ENCODE measurements around the gene ZFPM1.
"Not testable (repeated sequence)": the region's sequence is repeated elsewhere in the genome, so short reads cannot be mapped to it uniquely, and the experiment has no call there.

ZFPM1 gene

GRCh38 chr16:88516601-88517061 is 63.6 kb downstream of the ZFPM1 start:
- no peak for DNase-seq

GRCh38 chr16:88517208-88517774 is 64.2 kb downstream of the ZFPM1 start:
- DNase-seq = not testable (repeated sequence)

- not testable (repeated sequence) for DNase-seq
Observed at GRCh38 chr16:88518411-88519111, 65.5 kb downstream of the ZFPM1 start.

GRCh38 chr16:88519240-88519639 is 66.2 kb downstream of the ZFPM1 start:
- DNase-seq = no peak

DNA sequence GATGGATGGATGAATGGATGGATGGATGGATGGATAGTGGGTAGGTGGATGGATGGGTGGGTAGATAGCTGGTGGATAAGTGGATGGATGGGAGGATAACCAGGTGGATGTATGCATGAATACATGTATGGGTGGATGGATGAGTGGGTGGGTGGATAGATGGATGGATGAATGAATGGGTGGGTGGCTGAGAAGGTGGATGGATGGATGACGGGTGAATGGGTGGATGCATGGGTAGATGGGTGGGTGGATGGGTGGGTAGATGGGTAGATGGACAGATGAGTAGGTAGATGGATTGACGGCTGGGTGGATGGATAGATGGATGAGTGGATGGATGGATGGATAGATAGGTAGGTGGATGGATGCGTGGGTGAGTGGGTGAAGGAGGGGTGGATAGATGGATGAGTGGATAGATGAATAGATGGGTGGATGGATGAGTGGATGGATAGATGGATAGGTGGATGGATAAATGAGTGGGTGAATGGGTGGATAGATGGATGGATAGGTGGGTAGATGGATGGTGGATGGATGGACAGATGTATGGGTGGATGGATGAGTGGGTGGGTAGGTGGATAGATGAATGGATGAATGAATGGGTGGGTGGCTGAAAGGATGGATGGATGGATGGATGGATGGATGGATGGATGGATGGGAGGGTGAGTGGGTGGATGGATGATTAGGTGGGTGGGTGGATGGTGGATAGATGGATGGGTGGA is 67.0 kb downstream of the ZFPM1 start:
- DNase-seq = no peak

- no peak for DNase-seq
Observed at GRCh38 chr16:88521674-88522073, 68.6 kb downstream of the ZFPM1 start.

DNA sequence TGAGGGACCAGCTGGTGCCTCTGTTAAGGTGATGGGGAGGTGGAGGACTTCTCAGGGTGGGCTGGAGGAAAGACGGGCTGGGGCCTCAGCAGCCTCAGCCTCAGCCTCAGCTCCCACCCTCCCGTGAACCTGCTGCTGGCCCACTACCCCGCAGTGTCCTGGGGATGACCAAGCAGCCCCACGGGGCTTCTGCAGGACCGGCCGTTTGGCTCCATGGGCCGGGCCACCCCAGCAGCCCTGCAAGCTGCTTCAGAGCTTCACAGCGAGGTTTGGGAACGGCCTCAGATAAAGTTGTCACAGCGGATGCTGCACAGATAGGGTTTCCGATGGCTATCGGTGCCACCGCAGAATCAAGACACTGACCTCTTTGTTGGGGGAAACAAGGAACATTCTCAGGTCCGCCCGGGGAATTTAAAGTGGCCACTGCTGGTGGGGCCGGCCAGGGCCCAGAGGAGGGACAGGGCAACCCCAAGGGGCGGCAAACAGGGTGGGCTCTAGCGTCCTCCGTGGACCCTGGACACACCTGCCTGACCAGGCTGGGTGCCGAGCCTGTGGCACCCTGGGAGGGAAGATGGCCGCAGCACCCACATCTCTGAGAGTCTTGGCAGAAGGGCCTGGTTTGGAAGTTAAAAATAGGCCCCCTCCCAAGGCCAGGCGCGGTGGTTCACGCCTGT is 69.3 kb downstream of the ZFPM1 start:
- DNase-seq = no peak

DNA sequence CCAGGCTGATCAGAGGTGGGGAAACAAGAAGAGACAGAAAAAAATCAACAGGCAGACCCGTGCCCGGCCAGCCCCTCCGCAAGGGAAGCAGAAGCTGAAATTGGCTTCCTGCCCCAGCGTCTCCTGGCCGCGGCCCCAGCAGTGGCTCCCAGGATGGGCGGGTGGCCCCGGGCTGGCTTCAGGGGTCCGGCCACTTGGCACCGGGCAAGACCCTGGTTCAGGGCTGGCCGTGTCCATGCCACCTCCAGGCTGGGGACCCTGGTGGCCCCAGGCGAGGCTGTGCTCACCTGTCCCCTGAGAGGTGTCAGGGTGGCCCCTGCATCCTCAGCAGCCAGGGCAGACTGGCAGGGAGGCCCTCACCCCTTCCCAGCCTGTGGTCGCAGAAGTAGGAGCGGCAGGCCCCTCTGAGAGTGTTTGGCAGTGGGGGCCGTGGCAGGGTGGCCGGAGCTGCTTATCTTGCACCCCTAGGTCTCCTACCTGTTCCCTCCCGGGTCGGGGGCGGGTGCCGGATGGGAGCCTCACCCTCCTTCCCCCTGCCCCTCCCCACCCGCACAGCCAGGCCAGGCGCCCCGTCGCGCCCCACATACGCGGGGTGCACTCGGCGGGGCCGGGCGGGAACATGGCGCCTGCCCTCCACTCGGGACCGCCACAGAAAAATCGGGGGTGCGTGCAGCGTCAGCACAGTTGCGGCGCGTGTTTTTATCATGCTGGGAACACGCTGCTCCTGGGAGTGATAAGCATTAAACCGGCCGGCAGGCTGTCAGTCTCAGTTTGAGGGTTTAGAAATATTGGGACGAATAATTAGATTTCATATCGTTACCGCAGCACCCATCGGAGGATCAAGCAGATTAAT is 70.5 kb downstream of the ZFPM1 start:
- DNase-seq = no peak

- DNase-seq = no peak
Observed at GRCh38 chr16:88524274-88524972, 71.3 kb downstream of the ZFPM1 start.

- DNase-seq = no peak
Observed at GRCh38 chr16:88524973-88525662, 72.0 kb downstream of the ZFPM1 start.

DNA sequence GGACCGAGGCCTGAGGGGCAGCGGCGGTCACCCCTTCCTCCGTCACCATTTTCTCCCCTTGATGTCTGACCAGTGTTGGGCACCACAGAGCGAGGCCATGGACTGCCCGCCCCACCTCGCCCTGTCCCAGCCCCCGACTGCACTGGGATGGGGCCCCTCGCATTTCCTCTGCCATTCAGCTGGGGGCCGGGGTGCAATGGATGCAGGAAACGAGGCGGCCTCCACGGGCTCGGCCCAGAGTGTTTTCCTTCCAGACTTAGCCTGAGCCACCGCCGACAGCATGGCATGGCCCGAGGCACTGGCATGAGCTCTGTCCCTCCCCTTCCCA is 72.5 kb downstream of the ZFPM1 start:
- no peak for DNase-seq

DNA sequence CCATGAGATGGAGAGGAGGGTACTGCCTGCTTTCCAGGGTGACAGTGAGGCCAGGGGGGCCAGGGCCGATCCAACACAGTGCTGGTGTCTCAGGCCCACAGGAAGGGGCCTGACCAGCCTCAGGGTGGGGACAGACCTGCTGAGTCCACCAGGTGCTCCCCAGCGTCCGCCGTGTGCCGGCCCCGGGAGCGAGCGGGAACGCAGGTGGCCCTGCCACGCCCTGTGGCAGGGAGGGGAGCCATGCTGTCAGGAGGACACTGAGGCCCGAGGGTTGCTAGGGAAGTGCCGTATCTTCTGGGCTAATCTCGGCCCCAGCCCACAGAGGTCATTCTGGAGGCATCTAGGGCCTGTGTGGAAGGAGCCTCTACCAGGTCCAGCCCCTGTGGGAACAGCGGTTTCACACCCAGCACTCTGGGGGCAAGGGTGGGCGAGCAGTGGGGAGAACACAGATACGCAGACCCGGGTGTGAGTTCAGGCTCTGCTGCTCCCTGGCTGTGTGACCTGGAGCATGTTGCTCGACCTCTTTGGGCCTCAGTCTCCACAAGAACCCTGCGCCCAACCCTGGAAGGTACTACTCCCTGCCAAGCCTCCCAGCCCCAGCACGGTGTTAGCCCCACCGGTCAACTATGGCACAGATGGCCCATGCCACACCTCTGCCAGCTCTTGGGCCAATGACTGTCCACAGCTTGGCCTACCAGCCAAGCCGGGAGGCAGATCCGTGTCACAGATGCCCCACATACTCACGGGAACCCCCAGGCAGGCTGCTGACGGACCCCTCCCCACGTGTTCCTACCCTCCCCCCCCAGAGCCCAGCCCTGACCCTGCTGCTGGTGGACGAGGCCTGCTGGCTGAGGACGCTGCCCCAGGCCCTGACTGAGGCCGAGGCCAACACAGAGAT is 73.2 kb downstream of the ZFPM1 start:
- DNase-seq = no peak

DNA sequence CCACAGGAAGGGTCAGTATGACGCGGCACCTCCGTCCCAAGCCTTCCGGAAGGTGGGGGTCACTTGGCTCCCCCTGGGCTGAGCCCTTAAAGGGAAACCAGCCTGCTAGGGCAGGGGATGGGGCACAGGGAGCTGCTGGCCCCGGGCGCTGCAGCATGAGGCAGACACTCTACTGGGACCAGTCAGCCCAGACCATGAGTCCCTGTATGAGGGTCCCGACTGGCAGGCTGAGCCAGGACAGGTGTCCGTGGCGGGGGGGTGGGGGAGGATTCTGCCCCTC is 73.8 kb downstream of the ZFPM1 start:
- no peak for DNase-seq

- peak; percentile 2 for DNase-seq
Observed at GRCh38 chr16:88527186-88527936, 74.3 kb downstream of the ZFPM1 start.

GRCh38 chr16:88527937-88528743 is 75.1 kb downstream of the ZFPM1 start:
- DNase-seq = no peak

- no peak for DNase-seq
Observed at GRCh38 chr16:88528902-88529318, 75.8 kb downstream of the ZFPM1 start.

DNA sequence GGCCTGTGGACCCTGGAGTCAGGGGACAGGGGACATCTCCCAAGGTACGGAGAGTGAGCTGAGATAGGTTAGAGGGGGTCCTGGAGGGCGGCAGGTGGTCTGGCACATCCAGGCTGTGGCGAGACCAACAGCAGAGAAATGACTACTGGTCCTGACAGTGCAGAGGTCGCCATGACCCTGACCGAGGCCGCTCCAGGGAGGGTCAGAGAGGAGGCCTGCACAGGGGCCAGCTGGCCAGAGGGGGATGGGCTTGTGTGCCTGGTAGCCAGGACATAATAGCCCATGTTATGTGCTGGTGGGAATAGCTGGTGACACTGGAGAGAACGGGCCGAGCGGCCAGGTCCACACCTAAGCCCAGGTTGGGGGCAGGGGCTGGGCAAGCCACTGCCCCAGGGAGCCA is 76.5 kb downstream of the ZFPM1 start:
- no peak for DNase-seq

- DNase-seq = no peak
Observed at GRCh38 chr16:88530051-88530857, 77.2 kb downstream of the ZFPM1 start.

Data from NCI-H2227 treated with DMSO at 0.1 percent for 48 hours (cell line).